Mesendoderm (in vitro differentiated cells): Measurements from ENCODE around the gene GTF2H2.
"Not testable (repeated sequence)": the region's sequence is repeated elsewhere in the genome, so short reads cannot be mapped to it uniquely, and the experiment has no call there.

Experiments used
- DNase-seq: peaks from one replicate; pipeline ENCODE4 v3.0.0; 2013
- H2AK5ac ChIP-seq: 2 replicates; pipeline ENCODE4 v1.6.1; 2013; ENCODE audit warnings: low read length, inconsistent platforms
- H2BK120ac ChIP-seq: 2 replicates; pipeline ENCODE4 v1.6.1; 2013; ENCODE audit warnings: low read depth, mild to moderate bottlenecking, low read length, moderate library complexity, mixed read lengths
- H2BK15ac ChIP-seq: replicated peaks from 2 replicates; pipeline ENCODE4 v1.6.1; 2013; ENCODE audit warnings: low read depth, mild to moderate bottlenecking, moderate library complexity
- H2BK5ac ChIP-seq: 2 replicates; pipeline ENCODE4 v1.6.1; 2013; ENCODE audit warnings: low read length, inconsistent platforms
- H3K18ac ChIP-seq: 2 replicates; pipeline ENCODE4 v1.6.1; 2013; ENCODE audit warnings: mild to moderate bottlenecking, low read length, mixed read lengths
- H3K23ac ChIP-seq: one replicate; pipeline ENCODE4 v1.6.1; 2013; ENCODE audit warnings: low read length
- H3K27ac ChIP-seq: 2 replicates; pipeline ENCODE4 v1.5.1; 2013; ENCODE audit warnings: low read depth, mild to moderate bottlenecking, inconsistent platforms, low read length, moderate library complexity
- H3K27me3 ChIP-seq: 2 replicates; pipeline ENCODE4 v1.6.1; 2013; ENCODE audit warnings: low read length, control low read depth, mild to moderate bottlenecking, inconsistent platforms; ENCODE audit not compliant: insufficient read depth, poor library complexity
- H3K36me3 ChIP-seq: 2 replicates; pipeline ENCODE4 v1.6.1; 2013; ENCODE audit warnings: low read length, inconsistent platforms; ENCODE audit not compliant: control insufficient read depth, insufficient read depth
- H3K4ac ChIP-seq: one replicate; pipeline ENCODE4 v1.6.1; 2013; ENCODE audit warnings: low read depth, mild to moderate bottlenecking, low read length, moderate library complexity
- H3K4me1 ChIP-seq: 2 replicates; pipeline ENCODE4 v1.6.1; 2013; ENCODE audit warnings: low read depth, low read length, inconsistent platforms; ENCODE audit not compliant: control insufficient read depth
- H3K4me2 ChIP-seq: 2 replicates; pipeline ENCODE4 v1.6.1; 2013; ENCODE audit warnings: low read length
- H3K4me3 ChIP-seq: 2 replicates; pipeline ENCODE4 v1.5.1; 2013; ENCODE audit warnings: mild to moderate bottlenecking, low read length
- H3K56ac ChIP-seq: one replicate; pipeline ENCODE4 v1.6.1; 2013; ENCODE audit warnings: low read length
- H3K79me1 ChIP-seq: 2 replicates; pipeline ENCODE4 v1.6.1; 2013; ENCODE audit warnings: low read length, inconsistent platforms
- H3K79me2 ChIP-seq: 2 replicates; pipeline ENCODE4 v1.6.1; 2013; ENCODE audit warnings: mild to moderate bottlenecking, low read length; ENCODE audit not compliant: control insufficient read depth, insufficient read depth
- H3K9ac ChIP-seq: 2 replicates; pipeline ENCODE4 v1.6.1; 2013; ENCODE audit warnings: low read length, inconsistent platforms
- H4K5ac ChIP-seq: one replicate; pipeline ENCODE4 v1.6.1; 2013; ENCODE audit warnings: low read length
- H4K8ac ChIP-seq: one replicate; pipeline ENCODE4 v1.6.1; 2013; ENCODE audit warnings: low read depth, mild to moderate bottlenecking, control low read depth, low read length, moderate library complexity
- WGBS: extraction: QIAGEN DNeasy Blood & Tissue Kit; methylation state at CpG from one replicate; pipeline ENCODE4 v1.1.7; 2013; ENCODE audit warnings: low lambda C conversion rate, missing lambda C conversion rate; ENCODE audit not compliant: insufficient coverage; ENCODE audit errors: extremely low coverage; 5-methylcytosine and 5-hydroxymethylcytosine counted together

The GTF2H2 gene

GRCh38 chr5:71061322-71061721 is 6.2 kb downstream of the GTF2H2 start:
- H2BK120ac ChIP-seq, H3K18ac ChIP-seq, H3K4me1 ChIP-seq, H3K4ac ChIP-seq, H3K9ac ChIP-seq, H4K5ac ChIP-seq, H2BK5ac ChIP-seq, H4K8ac ChIP-seq, H3K4me2 ChIP-seq, H3K27me3 ChIP-seq, H3K79me2 ChIP-seq, H2BK15ac ChIP-seq, DNase-seq, H3K23ac ChIP-seq, H3K4me3 ChIP-seq, H3K36me3 ChIP-seq, H3K27ac ChIP-seq, H2AK5ac ChIP-seq, H3K56ac ChIP-seq, H3K79me1 ChIP-seq: not testable (repeated sequence)
- no CpG with 5 or more reads among the region's 1 CpG for WGBS

- not testable (repeated sequence) for H3K23ac ChIP-seq, H3K4me2 ChIP-seq
Observed at GRCh38 chr5:71059426-71059825, 8.1 kb downstream of the GTF2H2 start.

GRCh38 chr5:71044808-71045207 is 22.7 kb downstream of the GTF2H2 start:
- H3K9ac ChIP-seq, H3K4me2 ChIP-seq, H3K56ac ChIP-seq, H3K4me1 ChIP-seq, H2AK5ac ChIP-seq, H4K5ac ChIP-seq, H3K27ac ChIP-seq, H2BK120ac ChIP-seq, H3K4ac ChIP-seq, H4K8ac ChIP-seq, H3K36me3 ChIP-seq, H3K79me1 ChIP-seq, H3K18ac ChIP-seq, H2BK15ac ChIP-seq, DNase-seq, H2BK5ac ChIP-seq, H3K27me3 ChIP-seq, H3K79me2 ChIP-seq, H3K4me3 ChIP-seq, H3K23ac ChIP-seq: not testable (repeated sequence)
- WGBS: no CpG with 5 or more reads among the region's 2 CpGs

More at GRCh38 chr5:71059426-71059825, 8.1 kb downstream of the GTF2H2 start:
- not testable (repeated sequence) for H3K56ac ChIP-seq, H3K79me1 ChIP-seq, H3K27ac ChIP-seq, H3K27me3 ChIP-seq, H4K5ac ChIP-seq, H2BK5ac ChIP-seq, H2BK120ac ChIP-seq, H4K8ac ChIP-seq, H2AK5ac ChIP-seq, H3K4me3 ChIP-seq, H3K4ac ChIP-seq, DNase-seq, H3K18ac ChIP-seq, H2BK15ac ChIP-seq, H3K36me3 ChIP-seq, H3K9ac ChIP-seq, H3K79me2 ChIP-seq, H3K4me1 ChIP-seq
- WGBS: no CpG with 5 or more reads among the region's 3 CpGs

GRCh38 chr5:71044128-71044527 is 23.3 kb downstream of the GTF2H2 start:
- H2BK120ac ChIP-seq, H3K56ac ChIP-seq, H3K27ac ChIP-seq, H3K27me3 ChIP-seq, H3K23ac ChIP-seq, H3K4me2 ChIP-seq, H4K5ac ChIP-seq, H2BK15ac ChIP-seq, H3K9ac ChIP-seq, H3K79me2 ChIP-seq, H3K4me1 ChIP-seq, H3K4ac ChIP-seq, H2AK5ac ChIP-seq, DNase-seq, H4K8ac ChIP-seq, H3K36me3 ChIP-seq, H3K4me3 ChIP-seq, H3K79me1 ChIP-seq, H3K18ac ChIP-seq, H2BK5ac ChIP-seq: not testable (repeated sequence)
- no CpG with 5 or more reads among the region's 2 CpGs for WGBS

- H3K79me1 ChIP-seq, H3K9ac ChIP-seq, DNase-seq, H2BK5ac ChIP-seq, H3K4me2 ChIP-seq, H3K18ac ChIP-seq, H2BK15ac ChIP-seq, H3K4ac ChIP-seq, H3K4me3 ChIP-seq, H3K27ac ChIP-seq, H3K79me2 ChIP-seq, H4K5ac ChIP-seq, H2AK5ac ChIP-seq, H3K36me3 ChIP-seq, H2BK120ac ChIP-seq, H3K27me3 ChIP-seq, H3K4me1 ChIP-seq, H3K56ac ChIP-seq, H4K8ac ChIP-seq, H3K23ac ChIP-seq: not testable (repeated sequence)
- no CpG with 5 or more reads among the region's 7 CpGs for WGBS
Observed at GRCh38 chr5:71031046-71031776, 36.3 kb downstream of the GTF2H2 start.
